Lower lobe of right lung (tissue), 2 donors: ENCODE data around the gene RBFOX2. TPM values are rescaled to one million over a fixed set of nuclear protein-coding genes. Genes with fewer than 3 reads are reported as not detected.

ENCODE experiments used
- ATAC-seq, 2 donors: fragments of 200-7000 bp; cut with Tn5 transposase; one replicate each; pipeline ENCODE4 v1.9.1; 2020 to 2022; ENCODE audit warnings: mild to moderate bottlenecking in 2 of 2, moderate library complexity in 2 of 2
- DNase-seq: peaks from one replicate; pipeline ENCODE4 v3.0.0-alpha.2; 2020
- H3K27ac ChIP-seq: fragments of 200-600 bp; one replicate; pipeline ENCODE4 v1.8.0; 2022
- H3K27me3 ChIP-seq: fragments of 200-600 bp; one replicate; pipeline ENCODE4 v1.8.0; 2022; ENCODE audit warnings: low read depth
- H3K36me3 ChIP-seq: fragments of 200-600 bp; one replicate; pipeline ENCODE4 v1.8.0; 2022; ENCODE audit warnings: mild to moderate bottlenecking
- H3K4me1 ChIP-seq: fragments of 200-600 bp; one replicate; pipeline ENCODE4 v1.8.0; 2022
- H3K4me3 ChIP-seq: fragments of 200-600 bp; one replicate; pipeline ENCODE4 v1.8.0; 2022; ENCODE audit warnings: mild to moderate bottlenecking
- H3K9me3 ChIP-seq: fragments of 200-600 bp; one replicate; pipeline ENCODE4 v1.8.0; 2022
- intact Hi-C: fragments of 100-400 bp; cut with DNase I; formaldehyde crosslinking; loops from one replicate; pipeline ENCODE4 v1.11.0; 2022
- total RNA-seq: library from RNA; stranded (reverse); fragmentation: NEBNext Ultra II Directional; extraction: Animal tissue kit (Norgen Biotek cat#: 25700); gene quantifications from one replicate; pipeline ENCODE4 v1.2.1, GENCODE V29; 2021
- TF ChIP-seq, protein P1 (sequence below): fragments of 200-600 bp; IDR thresholded peaks from one replicate; pipeline ENCODE4 v1.8.0; 2022; ENCODE audit warnings: antibody characterized with exemption, mild to moderate bottlenecking
- donor health status: DM: no; HTN: yes; CAD: no; lungs with severe emphysema.

Gene RBFOX2
- total RNA-seq, 1 donor from 2014 or later: 50.1 TPM

- no peak for DNase-seq
Observed at GRCh38 chr22:36012332-36012731, 16.3 kb downstream of the RBFOX2 start.

DNA sequence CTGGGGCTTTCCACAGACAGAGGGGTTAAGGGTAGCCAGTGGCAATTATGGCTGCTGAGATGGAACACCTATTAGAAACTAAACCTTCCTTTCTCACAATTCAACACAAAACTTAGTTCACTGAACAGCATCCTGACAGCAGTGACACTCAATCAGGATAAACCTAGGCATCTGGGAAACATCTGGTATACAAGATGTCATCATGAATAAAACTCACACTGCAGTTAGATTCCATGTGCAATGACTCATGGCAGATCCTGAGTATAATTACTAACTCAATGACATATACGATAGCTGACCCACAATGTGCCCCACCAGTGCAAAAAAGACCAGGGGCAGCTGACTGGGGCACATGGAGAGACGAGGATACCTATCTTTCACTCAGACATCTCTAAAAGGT is 17.7 kb downstream of the RBFOX2 start:
- ATAC-seq: no peak
- TF ChIP-seq, protein P1, sequence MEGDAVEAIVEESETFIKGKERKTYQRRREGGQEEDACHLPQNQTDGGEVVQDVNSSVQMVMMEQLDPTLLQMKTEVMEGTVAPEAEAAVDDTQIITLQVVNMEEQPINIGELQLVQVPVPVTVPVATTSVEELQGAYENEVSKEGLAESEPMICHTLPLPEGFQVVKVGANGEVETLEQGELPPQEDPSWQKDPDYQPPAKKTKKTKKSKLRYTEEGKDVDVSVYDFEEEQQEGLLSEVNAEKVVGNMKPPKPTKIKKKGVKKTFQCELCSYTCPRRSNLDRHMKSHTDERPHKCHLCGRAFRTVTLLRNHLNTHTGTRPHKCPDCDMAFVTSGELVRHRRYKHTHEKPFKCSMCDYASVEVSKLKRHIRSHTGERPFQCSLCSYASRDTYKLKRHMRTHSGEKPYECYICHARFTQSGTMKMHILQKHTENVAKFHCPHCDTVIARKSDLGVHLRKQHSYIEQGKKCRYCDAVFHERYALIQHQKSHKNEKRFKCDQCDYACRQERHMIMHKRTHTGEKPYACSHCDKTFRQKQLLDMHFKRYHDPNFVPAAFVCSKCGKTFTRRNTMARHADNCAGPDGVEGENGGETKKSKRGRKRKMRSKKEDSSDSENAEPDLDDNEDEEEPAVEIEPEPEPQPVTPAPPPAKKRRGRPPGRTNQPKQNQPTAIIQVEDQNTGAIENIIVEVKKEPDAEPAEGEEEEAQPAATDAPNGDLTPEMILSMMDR: no peak
- Histone ChIP-seq H3K4me1 (peaks cover 52% of the 10 kb centered on the region), H3K4me3 (no peak overlapping the region), H3K27me3 (no peaks in the 10 kb centered on the region), H3K27ac (no peak overlapping the region), H3K9me3 (no peaks in the 10 kb centered on the region), H3K36me3 (no peaks in the 10 kb centered on the region)
- DNase-seq: no peak
- intact Hi-C loops: no loop called here

More at GRCh38 chr22:36012332-36012731, 16.3 kb downstream of the RBFOX2 start:
- TF ChIP-seq, protein P1: no peak
- Histone ChIP-seq H3K27ac (no peak overlapping the region), H3K4me1 (peaks cover 60% of the 10 kb centered on the region), H3K9me3 (no peaks in the 10 kb centered on the region), H3K4me3 (no peak overlapping the region), H3K27me3 (no peaks in the 10 kb centered on the region), H3K36me3 (no peaks in the 10 kb centered on the region)
- no peak for ATAC-seq
- intact Hi-C loops: no loop called here

GRCh38 chr22:36010090-36010489 is 18.5 kb downstream of the RBFOX2 start:
- intact Hi-C loops: no loop called here
- Histone ChIP-seq H3K9me3 (no peaks in the 10 kb centered on the region), H3K4me1 (peaks cover 50% of the 10 kb centered on the region), H3K27me3 (no peaks in the 10 kb centered on the region), H3K4me3 (no peak overlapping the region), H3K36me3 (no peaks in the 10 kb centered on the region), H3K27ac (no peak overlapping the region)
- ATAC-seq (no peak), DNase-seq (no peak)
- TF ChIP-seq, protein P1: no peak

DNA sequence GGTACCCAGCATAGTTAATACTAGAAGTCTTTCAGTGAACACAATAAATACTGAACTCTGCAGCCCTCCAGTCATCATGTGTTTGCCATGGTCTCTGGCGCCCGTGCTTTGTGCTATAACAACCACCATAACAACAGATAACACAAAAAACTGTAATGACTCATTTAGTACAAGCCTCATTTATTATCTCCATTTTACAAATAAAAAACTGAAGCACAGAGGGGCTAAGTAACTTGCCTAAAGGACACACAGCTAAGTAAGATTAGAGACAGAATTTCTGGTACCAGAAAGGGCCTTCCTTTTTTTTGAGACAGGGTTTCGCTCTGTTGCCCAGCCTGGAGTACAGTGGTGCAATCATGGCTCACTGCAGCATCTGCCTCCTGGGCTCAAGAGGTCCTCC is 19.5 kb downstream of the RBFOX2 start:
- Histone ChIP-seq H3K4me1 (peaks cover 43% of the 10 kb centered on the region), H3K27me3 (no peaks in the 10 kb centered on the region), H3K27ac (no peak overlapping the region), H3K9me3 (no peaks in the 10 kb centered on the region), H3K36me3 (no peaks in the 10 kb centered on the region), H3K4me3 (no peak overlapping the region)
- intact Hi-C loops: no loop called here
- DNase-seq (no peak), ATAC-seq (peak in 1 of 2 donors; percentile 15)
- TF ChIP-seq, protein P1: no peak

- Histone ChIP-seq H3K27me3 (no peaks in the 10 kb centered on the region), H3K9me3 (no peaks in the 10 kb centered on the region), H3K36me3 (no peaks in the 10 kb centered on the region), H3K27ac (no peak overlapping the region), H3K4me3 (no peak overlapping the region), H3K4me1 (peaks cover 40% of the 10 kb centered on the region)
- DNase-seq: no peak
- TF ChIP-seq, protein P1: no peak
- intact Hi-C loops: no loop called here
- no peak for ATAC-seq
Observed at GRCh38 chr22:36008565-36008964, 20.1 kb downstream of the RBFOX2 start.

- H3K36me3 ChIP-seq: no peaks in the 10 kb centered on the region
- no peak for ATAC-seq
- intact Hi-C loops: no loop called here
- TF ChIP-seq, protein P1: no peak
- H3K4me1 ChIP-seq: peaks cover 38% of the 10 kb centered on the region
- no peaks in the 10 kb centered on the region for H3K27me3 ChIP-seq
- no peak overlapping the region for H3K4me3 ChIP-seq
- no peak for DNase-seq
- H3K27ac ChIP-seq: no peak overlapping the region
- H3K9me3 ChIP-seq: no peaks in the 10 kb centered on the region
Observed at GRCh38 chr22:36008131-36008530, 20.5 kb downstream of the RBFOX2 start.
